NCI-H146 treated with DMSO at 0.1 percent for 48 hours (cell line): ENCODE results near the gene NUP188.

Experiments
- DNase-seq: peaks from one replicate; lab custom pipeline; 2025; ENCODE audit not compliant: unreplicated experiment; lab: John Stamatoyannopoulos, UW

NUP188 gene

GRCh38 chr9:129007035-129007765 lies 59.7 kb downstream of the NUP188 start:
- no peak for DNase-seq

DNA sequence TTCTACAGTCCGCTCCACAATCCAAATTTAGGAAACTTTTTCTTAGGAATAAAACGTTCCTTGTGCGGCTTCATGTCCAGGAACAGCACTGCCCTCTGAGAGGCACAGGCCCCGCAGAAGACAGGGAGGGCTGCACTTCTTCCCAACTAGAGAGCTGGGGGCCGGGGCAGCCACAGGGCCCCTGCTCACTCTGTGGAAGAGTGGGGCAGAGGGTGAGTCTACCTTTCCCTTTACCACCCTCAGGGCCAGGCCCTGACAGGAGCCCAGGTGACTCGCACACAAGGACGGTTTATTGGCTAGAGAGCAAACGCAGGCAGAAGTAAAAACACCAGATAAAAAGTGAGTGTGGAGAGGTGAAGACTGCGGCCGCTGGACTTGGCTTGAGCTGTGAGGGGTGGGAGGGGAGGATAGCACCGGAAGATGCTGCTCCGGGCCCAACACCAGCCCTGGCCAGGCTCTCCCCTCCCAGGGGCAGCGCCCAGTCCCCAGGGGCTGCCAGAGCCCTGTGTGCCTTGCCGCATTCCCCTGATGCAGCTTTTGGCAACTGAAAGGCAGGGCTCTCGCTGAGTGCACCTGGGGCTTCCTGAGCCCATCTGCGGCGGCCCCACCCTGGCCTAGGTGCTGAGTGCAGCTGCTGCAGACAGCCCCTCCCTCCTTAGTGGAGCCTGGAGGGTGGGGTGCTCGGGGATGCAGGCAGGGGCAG lies 60.4 kb downstream of the NUP188 start:
- no peak for DNase-seq

GRCh38 chr9:129008469-129008965 lies 61.0 kb downstream of the NUP188 start:
- no peak for DNase-seq

DNA sequence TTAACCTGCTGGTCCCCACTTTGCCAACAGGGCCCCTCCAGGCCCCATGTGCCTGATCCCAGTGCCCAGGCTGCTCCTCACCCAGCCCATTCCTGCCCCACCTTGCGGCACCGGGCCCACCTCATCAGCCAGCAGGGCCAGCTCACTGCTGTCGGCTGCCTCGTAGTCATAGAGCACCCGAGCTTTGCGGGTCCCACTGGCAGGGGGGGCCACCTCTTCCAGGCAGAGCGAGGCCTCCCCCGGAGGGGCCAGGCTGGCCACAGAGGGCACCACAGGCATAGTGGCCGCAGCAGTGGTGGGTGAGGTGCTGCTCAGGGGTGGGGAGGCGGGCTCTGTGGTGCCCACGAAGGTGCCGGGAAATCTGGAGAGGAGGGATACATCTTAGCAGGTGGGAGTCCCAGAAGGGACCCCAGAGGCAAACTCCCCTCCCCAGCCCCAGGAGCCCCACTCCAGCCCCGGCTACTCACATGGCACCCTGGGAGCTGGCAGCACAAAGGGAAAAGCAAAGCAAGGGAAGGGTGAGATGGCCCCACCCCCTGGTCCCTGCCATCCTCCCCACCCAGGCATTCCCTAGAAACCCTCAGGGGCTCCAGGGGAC lies 61.6 kb downstream of the NUP188 start:
- DNase-seq = no peak

GRCh38 chr9:129009584-129010141 lies 62.2 kb downstream of the NUP188 start:
- no peak for DNase-seq

- no peak for DNase-seq
Measured at GRCh38 chr9:129010267-129010975, 62.9 kb downstream of the NUP188 start.

DNA sequence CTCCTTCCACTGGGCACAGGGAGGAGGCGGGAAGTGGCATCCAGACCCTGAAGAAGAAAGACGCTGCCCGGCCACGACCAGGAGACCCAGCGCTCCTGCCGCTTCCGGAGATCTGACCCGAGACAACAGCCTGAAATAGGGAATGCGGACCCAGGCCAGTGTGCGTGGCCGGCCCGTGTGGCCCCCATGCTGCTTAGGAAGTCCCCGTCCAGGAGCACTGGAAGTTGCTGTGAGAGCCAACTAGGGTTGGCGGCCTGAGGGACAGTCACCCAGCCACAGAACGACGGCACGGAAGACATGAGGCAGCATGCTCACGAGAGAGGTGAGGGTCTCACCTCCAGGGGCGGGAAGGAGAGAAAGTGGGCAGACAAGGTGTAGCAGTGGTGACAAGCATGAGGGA lies 63.7 kb downstream of the NUP188 start:
- no peak for DNase-seq

DNA sequence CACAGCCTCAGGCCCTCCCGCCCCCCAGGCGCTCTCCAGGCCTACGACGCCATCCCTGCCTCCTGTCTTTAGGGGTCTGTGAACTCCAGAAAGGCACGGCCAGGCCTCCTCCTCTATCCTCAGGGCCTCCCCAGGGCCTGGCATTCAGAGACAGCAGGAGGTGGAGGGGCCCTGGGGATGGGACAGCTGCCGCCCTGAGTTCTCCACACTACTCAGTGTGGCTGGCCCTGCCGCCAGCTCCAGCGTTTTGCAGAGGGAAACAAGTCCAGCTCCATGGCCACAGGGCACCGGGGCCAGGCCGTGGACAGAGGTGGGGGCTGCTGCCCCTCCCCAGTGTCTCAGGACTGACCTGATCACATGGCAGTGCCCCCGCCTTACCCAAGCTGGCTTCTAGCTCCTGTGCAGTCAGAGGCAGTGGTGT lies 64.3 kb downstream of the NUP188 start:
- no peak for DNase-seq

DNA sequence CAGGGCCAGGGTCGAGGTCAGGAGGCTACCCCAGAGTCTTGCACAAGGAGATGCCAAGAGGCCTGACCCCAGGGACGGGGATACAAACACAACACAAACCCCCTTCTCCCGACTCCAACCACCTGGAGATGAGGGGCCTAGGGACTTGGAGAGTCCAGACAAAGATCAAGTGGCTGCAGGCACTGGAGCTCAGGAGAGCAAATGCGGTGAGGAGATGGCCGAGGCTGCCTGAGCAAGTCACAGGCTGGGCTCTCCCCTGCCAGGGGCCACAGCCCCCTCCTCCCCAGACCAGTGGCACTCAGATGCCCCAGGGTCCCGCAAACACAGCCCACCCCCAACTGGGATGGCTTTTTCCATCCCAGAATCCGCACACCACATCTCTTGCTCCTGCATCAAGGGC lies 64.8 kb downstream of the NUP188 start:
- DNase-seq = no peak

DNA sequence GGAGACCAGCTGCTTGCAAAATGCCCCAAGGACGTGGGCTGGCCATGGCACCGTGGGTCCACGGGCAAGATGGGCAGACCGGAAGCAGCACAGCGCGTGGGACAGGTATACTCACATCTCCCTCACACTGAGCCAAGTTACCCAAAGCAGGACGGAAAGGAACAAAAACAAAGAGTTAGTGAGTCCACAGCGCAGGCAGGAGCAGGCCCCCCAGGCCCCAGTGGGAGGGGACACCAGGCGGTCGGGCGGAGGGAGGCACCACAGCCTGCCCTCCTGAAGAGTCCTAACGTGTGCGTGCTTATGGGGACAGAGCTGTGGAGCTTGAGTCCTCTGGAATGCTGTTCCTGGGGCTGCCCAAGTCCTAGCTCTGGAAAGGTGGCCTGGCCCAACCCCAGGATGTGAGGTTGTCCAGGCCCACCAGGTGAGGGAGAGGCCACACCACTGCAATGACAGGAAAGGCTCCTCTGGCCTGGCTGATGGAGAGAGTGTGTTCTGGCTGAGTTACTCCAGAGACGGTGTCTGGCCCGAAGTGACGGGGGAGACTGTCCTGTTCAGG lies 65.5 kb downstream of the NUP188 start:
- DNase-seq = no peak

DNA sequence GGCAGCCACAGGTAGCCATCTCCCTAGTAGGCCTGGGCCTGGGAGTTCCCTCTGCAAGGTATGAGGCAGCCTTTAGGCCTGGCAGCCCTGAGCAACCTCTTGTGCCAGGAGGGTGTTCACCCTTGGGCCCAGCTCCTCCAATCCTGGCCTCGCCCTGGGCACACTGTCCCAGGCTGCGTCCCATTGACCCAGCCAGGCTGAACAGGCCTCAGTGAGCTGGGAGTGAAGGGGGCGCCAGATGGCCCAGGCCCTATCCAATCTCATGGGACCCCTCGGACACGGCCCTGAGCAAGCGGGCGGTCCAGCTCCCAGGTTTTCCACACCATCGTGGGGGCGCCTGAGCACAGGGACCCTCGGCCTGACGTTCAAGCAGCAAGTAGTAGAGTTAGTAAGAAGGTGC lies 66.2 kb downstream of the NUP188 start:
- no peak for DNase-seq

DNA sequence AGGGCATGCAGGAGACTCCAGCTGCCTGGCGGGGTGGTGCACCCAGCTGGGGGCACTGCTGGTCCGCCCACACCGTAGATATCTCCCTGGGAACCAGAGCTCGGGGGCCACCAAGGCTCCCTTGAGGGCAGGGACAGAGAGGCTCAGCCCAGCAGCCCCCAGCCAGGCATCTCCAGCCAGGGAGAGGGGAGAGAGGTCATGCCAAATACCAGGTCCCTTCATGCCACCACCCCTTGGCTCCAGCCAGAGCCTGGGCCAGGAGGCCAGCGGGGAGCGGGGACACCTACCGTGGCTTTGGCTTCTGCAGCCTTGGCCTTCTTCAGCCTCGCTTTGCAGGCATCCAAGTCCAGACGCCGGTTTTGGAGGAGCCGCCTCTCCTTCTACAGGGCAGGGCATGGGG lies 66.6 kb downstream of the NUP188 start:
- no peak for DNase-seq

GRCh38 chr9:129014608-129015007 lies 67.1 kb downstream of the NUP188 start:
- DNase-seq = no peak

DNA sequence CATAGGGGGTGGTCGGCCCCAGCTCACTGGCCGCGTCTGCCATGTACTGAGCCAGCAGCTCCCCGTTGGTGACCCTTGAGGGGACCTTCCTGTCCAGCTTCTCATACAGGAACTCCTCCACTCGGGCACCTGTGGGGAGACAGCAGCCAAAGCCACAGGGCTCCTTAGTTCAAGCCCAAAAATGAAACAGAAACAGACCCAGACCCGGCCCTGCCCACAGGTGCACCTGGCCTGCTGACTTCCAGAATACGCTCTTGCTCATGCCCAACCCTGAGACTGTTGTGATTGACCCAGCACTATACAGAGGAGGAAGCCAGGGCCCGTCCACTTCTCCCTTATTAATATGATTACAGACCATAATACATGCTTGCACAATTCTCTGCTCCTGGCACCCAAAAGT lies 73.6 kb downstream of the NUP188 start:
- no peak for DNase-seq

GRCh38 chr9:129022037-129022436 lies 74.5 kb downstream of the NUP188 start:
- no peak for DNase-seq

GRCh38 chr9:129023036-129023907 lies 75.8 kb downstream of the NUP188 start:
- peak; percentile 20 for DNase-seq

- DNase-seq = no peak
Measured at GRCh38 chr9:129023908-129024233, 76.4 kb downstream of the NUP188 start.

DNA sequence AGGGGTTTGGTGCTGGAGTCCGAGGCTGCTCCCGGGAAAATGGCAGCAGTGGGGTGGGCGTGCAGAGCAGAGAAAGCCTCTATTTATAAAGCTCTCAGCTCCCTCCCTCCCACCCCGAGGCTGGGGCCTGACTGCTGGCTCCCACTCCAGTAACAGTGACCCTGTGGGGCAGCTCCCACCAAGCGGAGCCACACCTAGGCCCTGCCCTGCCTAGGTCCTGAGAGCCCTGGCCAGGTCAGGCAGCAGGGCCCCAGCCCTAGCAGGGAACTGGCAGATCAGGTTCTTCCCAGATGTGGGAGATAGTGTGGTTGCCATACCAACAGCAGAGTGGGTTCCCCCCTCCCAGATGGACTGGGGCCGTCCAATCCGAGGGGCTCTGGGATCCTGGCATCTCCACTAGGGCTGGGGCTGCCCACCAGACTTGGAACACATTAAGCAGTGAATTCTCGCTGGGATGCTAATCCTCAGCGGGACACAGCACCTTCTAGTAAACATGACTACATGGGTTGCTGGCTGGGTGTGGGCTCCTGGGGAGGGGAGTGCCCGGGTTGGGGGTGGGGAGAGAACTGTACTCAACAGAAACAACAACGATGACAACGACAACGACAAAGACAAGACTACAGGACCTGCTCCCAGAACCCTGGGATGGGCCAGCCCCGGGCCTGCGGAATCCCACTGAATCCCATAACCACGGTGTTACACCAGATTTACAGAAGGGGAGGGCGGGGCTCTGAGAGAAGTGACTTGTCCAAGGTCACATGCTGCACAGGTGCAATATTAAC lies 79.1 kb downstream of the NUP188 start:
- no peak for DNase-seq

GRCh38 chr9:129027224-129027684 lies 79.8 kb downstream of the NUP188 start:
- no peak for DNase-seq
